HG03521 (cell line): Measurements from ENCODE around the gene OR52J3.
"Not testable (repeated sequence)": the region's sequence is repeated elsewhere in the genome, so short reads cannot be mapped to it uniquely, and the experiment has no call there.

ENCODE experiments used
- ATAC-seq: cut with Tn5 transposase; IDR thresholded peaks from one replicate; pipeline ENCODE4 v1.9.1; 2021; ENCODE audit warnings: mild to moderate bottlenecking, moderate library complexity; ENCODE audit not compliant: unreplicated experiment

Gene OR52J3

GRCh38 chr11:5046226-5046625 is at the start of gene OR52J3:
OR52J3 (plus strand) TSS chr11:5046526; CDS start chr11:5046526, 0 bp downstream.
- no peak for ATAC-seq

- no peak for ATAC-seq
These were observed 41.7 kb upstream of the OR52J3 start for GRCh38 chr11:5004424-5005274.

GRCh38 chr11:5007561-5007960 is 38.8 kb upstream of the OR52J3 start:
- ATAC-seq = no peak

GRCh38 chr11:5011254-5011653 is 35.1 kb upstream of the OR52J3 start:
- no peak for ATAC-seq

- no peak for ATAC-seq
These were observed 33.3 kb upstream of the OR52J3 start for GRCh38 chr11:5013012-5013411.

- ATAC-seq = no peak
These were observed 24.3 kb upstream of the OR52J3 start for GRCh38 chr11:5021996-5022395.

GRCh38 chr11:5036669-5037068 is 9.7 kb upstream of the OR52J3 start:
- no peak for ATAC-seq

- ATAC-seq = no peak
These were observed 8.4 kb upstream of the OR52J3 start for GRCh38 chr11:5037926-5038325.

- ATAC-seq = no peak
These were observed 8.0 kb upstream of the OR52J3 start for GRCh38 chr11:5038341-5038740.

GRCh38 chr11:5040876-5041275 is 5.5 kb upstream of the OR52J3 start:
- ATAC-seq = no peak

- ATAC-seq = no peak
These were observed 4.2 kb upstream of the OR52J3 start for GRCh38 chr11:5042091-5042490.

- no peak for ATAC-seq
These were observed 2.9 kb upstream of the OR52J3 start for GRCh38 chr11:5043380-5043779.

GRCh38 chr11:5046754-5047330 is 516 bp downstream of the OR52J3 start:
- no peak for ATAC-seq

GRCh38 chr11:5058679-5059078 is 12.4 kb downstream of the OR52J3 start:
- not testable (repeated sequence) for ATAC-seq

GRCh38 chr11:5059391-5059790 is 13.1 kb downstream of the OR52J3 start, which contains the start of gene OR52E2:
OR52E2 (minus strand) TSS chr11:5059627; CDS start chr11:5059627, 0 bp downstream.
- no peak for ATAC-seq

- ATAC-seq = no peak
These were observed 18.7 kb downstream of the OR52J3 start for GRCh38 chr11:5065027-5065426.

- ATAC-seq = no peak
These were observed 22.9 kb downstream of the OR52J3 start, which contains the start of gene OR52E1 for GRCh38 chr11:5069272-5069671. OR52E1 (plus strand) TSS chr11:5069572.

GRCh38 chr11:5071799-5072198 is 25.5 kb downstream of the OR52J3 start:
- no peak for ATAC-seq

- ATAC-seq = no peak
These were observed 35.1 kb downstream of the OR52J3 start for GRCh38 chr11:5081405-5081804.

- no peak for ATAC-seq
These were observed 37.3 kb downstream of the OR52J3 start for GRCh38 chr11:5083602-5084001.

GRCh38 chr11:5088556-5088955 is 42.2 kb downstream of the OR52J3 start:
- ATAC-seq = no peak

GRCh38 chr11:5090668-5091067 is 44.3 kb downstream of the OR52J3 start:
- ATAC-seq = no peak
